SU-DHL-6 (cell line): ENCODE measurements around the gene PEX10.

ENCODE experiments used
- H2AFZ ChIP-seq: fragments of 200-600 bp; sonication (generic); 2 replicates; pipeline ENCODE4 v1.6.1; 2014; ENCODE audit warnings: low read depth, mild to moderate bottlenecking, moderate library complexity, mixed read lengths, antibody characterized with exemption, low read length; ENCODE audit not compliant: severe bottlenecking
- H3F3A ChIP-seq: fragments of 200-600 bp; shearing (Covaris generic); 2 replicates; pipeline ENCODE4 v1.6.0; 2016; ENCODE audit warnings: antibody characterized with exemption, mild to moderate bottlenecking; ENCODE audit not compliant: insufficient read depth
- H3K27ac ChIP-seq: fragments of 200-600 bp; sonication (generic); 2 replicates; pipeline ENCODE4 v1.5.1; 2016; ENCODE audit warnings: low read depth, mild to moderate bottlenecking, low read length, moderate library complexity, mixed read lengths
- H3K27me3 ChIP-seq: fragments of 200-600 bp; sonication (generic), shearing (Covaris generic); 2 replicates; pipeline ENCODE4 v1.6.0; 2014; ENCODE audit warnings: mild to moderate bottlenecking, low read length
- H3K36me3 ChIP-seq: fragments of 200-600 bp; sonication (generic); 2 replicates; pipeline ENCODE4 v1.6.1; 2014; ENCODE audit warnings: mild to moderate bottlenecking, low read length, mixed read lengths
- H3K4me2 ChIP-seq: fragments of 300-600, 200-600 bp; shearing (Covaris generic), sonication (generic); 2 replicates; pipeline ENCODE4 v1.6.0; 2014; ENCODE audit warnings: low read length, low read depth, mild to moderate bottlenecking; ENCODE audit not compliant: poor library complexity, severe bottlenecking
- H3K4me3 ChIP-seq: fragments of 200-600 bp; sonication (generic); 2 replicates; pipeline ENCODE4 v1.5.1; 2014; ENCODE audit warnings: antibody characterized with exemption, low read length, mild to moderate bottlenecking, mixed read lengths; ENCODE audit not compliant: insufficient read depth, poor library complexity, severe bottlenecking
- H3K79me2 ChIP-seq: fragments of 200-600 bp; sonication (generic); 2 replicates; pipeline ENCODE4 v1.6.1; 2014; ENCODE audit warnings: mild to moderate bottlenecking, low read length, moderate library complexity; ENCODE audit not compliant: insufficient read depth
- H3K9ac ChIP-seq: fragments of 200-600 bp; sonication (generic); 2 replicates; pipeline ENCODE4 v1.7.0; 2014; ENCODE audit warnings: mild to moderate bottlenecking, low read length
- H3K9me2 ChIP-seq: fragments of 200-600 bp; sonication (generic); replicated peaks from 2 replicates; pipeline ENCODE4 v1.6.1; 2014; ENCODE audit warnings: low read length; ENCODE audit not compliant: insufficient read depth
- H3K9me3 ChIP-seq: fragments of 200-600 bp; sonication (generic); 2 replicates; pipeline ENCODE4 v1.6.1; 2014; ENCODE audit warnings: low read length, mixed read lengths; ENCODE audit not compliant: insufficient read depth
- H4K20me1 ChIP-seq: fragments of 200-600 bp; sonication (generic); 2 replicates; pipeline ENCODE4 v1.6.1; 2014; ENCODE audit warnings: low read depth, mild to moderate bottlenecking, antibody characterized with exemption, low read length, moderate library complexity, mixed read lengths
- CTCF ChIP-seq: fragments of 200-600 bp; sonication (generic); IDR thresholded peaks from one replicate; pipeline ENCODE4 v1.5.1; 2017; ENCODE audit warnings: antibody characterized with exemption, mild to moderate bottlenecking, low read length, moderate library complexity; ENCODE audit not compliant: insufficient read depth, poor library complexity, severe bottlenecking
- EZH2phosphoT487 ChIP-seq: fragments of 200-600 bp; sonication (generic), shearing (Covaris generic); conservative IDR thresholded peaks from 2 replicates; pipeline ENCODE4 v1.6.1; 2018; ENCODE audit warnings: mild to moderate bottlenecking, antibody characterized with exemption, low read length, moderate library complexity, mixed read lengths

PEX10 gene

DNA sequence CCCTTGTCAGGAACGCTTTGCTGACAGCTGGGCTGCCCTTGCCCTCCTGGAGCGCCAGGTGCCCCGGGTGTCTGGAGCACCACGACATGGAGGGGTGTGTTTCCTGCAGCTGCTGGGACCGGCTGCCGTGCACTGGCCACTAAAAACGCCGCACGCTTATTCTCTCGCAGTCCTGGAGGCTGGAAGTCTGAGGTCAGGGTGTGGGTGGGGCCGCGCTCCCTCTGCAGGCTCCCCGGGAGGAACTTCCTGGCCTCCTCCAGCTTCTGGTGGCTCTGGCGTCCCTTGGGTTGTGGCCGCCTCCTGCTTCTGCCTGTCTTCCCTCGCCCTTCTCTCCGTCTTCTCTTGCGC, 35.7 kb upstream of the PEX10 start:
- H2AFZ ChIP-seq: no peak overlapping the region
- no peak for TF ChIP-seq CTCF
- no peak for TF ChIP-seq EZH2phosphoT487
- no peaks in the 10 kb centered on the region for H3K79me2 ChIP-seq
- H3K9me3 ChIP-seq: no peaks in the 10 kb centered on the region
- no peak overlapping the region for H3K27ac ChIP-seq
- H3K4me3 ChIP-seq: no peak overlapping the region
- no peaks in the 10 kb centered on the region for H3K9me2 ChIP-seq
- H3K4me2 ChIP-seq: no peak overlapping the region
- H3K9ac ChIP-seq: no peak overlapping the region
- H4K20me1 ChIP-seq: no peaks in the 10 kb centered on the region
- no peaks in the 10 kb centered on the region for H3K36me3 ChIP-seq
- H3F3A ChIP-seq: no peaks in the 10 kb centered on the region
- no peaks in the 10 kb centered on the region for H3K27me3 ChIP-seq

DNA sequence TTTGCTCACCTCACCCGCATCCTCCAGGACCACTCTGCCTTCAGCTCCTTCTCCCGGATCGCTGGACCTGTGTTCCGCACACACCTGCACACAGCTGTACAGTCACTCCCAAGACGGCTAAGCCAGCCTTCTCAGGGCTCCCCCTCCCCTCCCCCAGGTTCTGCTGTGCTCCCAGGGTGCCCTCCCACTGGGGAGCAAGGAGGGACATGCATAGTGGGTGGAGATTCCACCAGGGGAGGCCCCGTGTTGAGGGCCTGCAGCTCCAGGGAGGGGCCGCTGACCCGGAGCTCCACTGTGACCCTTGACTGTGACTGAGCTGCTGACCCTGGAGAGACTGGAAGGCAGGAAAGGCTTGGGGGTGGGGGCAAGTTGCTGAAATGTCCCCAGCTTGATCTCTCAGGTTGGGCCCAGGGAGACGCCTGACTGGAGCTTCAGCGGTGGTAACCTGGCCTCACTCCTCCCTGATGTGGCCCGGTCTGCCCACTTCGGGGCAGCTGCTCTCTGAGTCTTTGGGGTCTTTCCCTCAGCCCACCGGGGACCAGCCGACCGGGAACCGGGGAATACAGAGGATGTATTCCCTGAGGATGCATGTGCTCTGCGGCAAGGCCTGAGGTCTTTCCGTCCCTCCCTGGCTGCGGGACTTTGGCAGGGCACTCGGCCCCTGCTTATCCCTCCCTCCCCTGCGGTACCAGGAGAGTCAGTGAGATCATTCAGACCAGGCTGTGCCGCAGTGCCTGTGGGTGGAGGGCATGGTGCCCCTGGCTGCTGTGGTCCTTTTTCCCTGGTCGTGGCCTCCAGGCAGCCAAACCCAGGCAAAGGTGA, 35.1 kb upstream of the PEX10 start:
- Histone ChIP-seq H3K27ac (no peak overlapping the region), H3F3A (no peaks in the 10 kb centered on the region), H3K9ac (no peak overlapping the region), H3K9me2 (no peaks in the 10 kb centered on the region), H3K79me2 (no peaks in the 10 kb centered on the region), H2AFZ (no peak overlapping the region), H3K27me3 (no peaks in the 10 kb centered on the region), H3K4me2 (no peak overlapping the region), H3K4me3 (no peak overlapping the region), H4K20me1 (no peaks in the 10 kb centered on the region), H3K9me3 (no peaks in the 10 kb centered on the region), H3K36me3 (no peaks in the 10 kb centered on the region)
- TF ChIP-seq EZH2phosphoT487 (no peak), CTCF (no peak)

DNA sequence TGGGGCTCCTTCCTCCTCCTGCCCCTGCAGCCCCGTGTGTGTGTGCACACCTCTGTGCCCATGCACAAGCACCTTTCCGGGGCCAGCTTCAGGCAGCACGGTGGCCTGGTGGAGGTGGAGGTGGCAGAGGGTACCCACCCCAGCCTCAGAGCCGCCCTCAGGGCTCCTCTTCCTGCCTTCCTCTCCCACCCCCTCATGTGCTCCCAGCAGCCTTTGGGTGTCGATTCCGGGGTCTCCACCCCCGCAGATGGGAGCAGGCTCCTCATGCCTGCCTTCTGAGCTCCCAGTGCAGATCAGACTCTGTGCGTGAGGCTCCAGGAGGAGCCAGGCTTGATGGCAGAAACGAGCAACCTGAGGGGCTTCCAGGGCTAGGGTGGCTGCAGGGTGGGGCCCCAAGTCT, 34.5 kb upstream of the PEX10 start:
- H3K9me3 ChIP-seq: no peaks in the 10 kb centered on the region
- no peak overlapping the region for H3K27ac ChIP-seq
- no peaks in the 10 kb centered on the region for H3K79me2 ChIP-seq
- H2AFZ ChIP-seq: no peak overlapping the region
- H3K27me3 ChIP-seq: no peaks in the 10 kb centered on the region
- no peak overlapping the region for H3K9ac ChIP-seq
- no peaks in the 10 kb centered on the region for H4K20me1 ChIP-seq
- H3K4me2 ChIP-seq: no peak overlapping the region
- H3K4me3 ChIP-seq: no peak overlapping the region
- no peaks in the 10 kb centered on the region for H3K9me2 ChIP-seq
- TF ChIP-seq EZH2phosphoT487 (no peak), CTCF (no peak)
- no peaks in the 10 kb centered on the region for H3F3A ChIP-seq
- no peaks in the 10 kb centered on the region for H3K36me3 ChIP-seq
